HL-60 (cell line): ENCODE measurements around the gene CBX8.

ENCODE experiments used
- DNase-seq, 2 experiments: peaks; one replicate each; pipeline ENCODE4 v3.0.0-alpha.2; 2010 to 2020; ENCODE audit warnings: low read depth in 1 of 2, low spot score in 1 of 2
- H3K27ac ChIP-seq: fragments of 250-450 bp; sonication (Bioruptor Pico); replicated peaks from 2 replicates; pipeline ENCODE4 v1.5.1; 2020; ENCODE audit warnings: mild to moderate bottlenecking, moderate library complexity
- H3K27me3 ChIP-seq: fragments of 250-450 bp; sonication (Bioruptor Pico); 2 replicates; pipeline ENCODE4 v1.5.1; 2021; ENCODE audit warnings: mild to moderate bottlenecking, moderate library complexity; ENCODE audit not compliant: insufficient read depth, poor library complexity, severe bottlenecking
- H3K4me3 ChIP-seq: replicated peaks from 2 replicates; pipeline ENCODE4 v1.5.1; 2011; ENCODE audit warnings: mild to moderate bottlenecking, control low read depth, low read length; ENCODE audit not compliant: insufficient read depth
- CTCF ChIP-seq: IDR thresholded peaks from one replicate; pipeline ENCODE4 v1.5.1; 2011; ENCODE audit warnings: low read length, control low read depth, inconsistent platforms; ENCODE audit not compliant: insufficient read depth
- GABPA ChIP-seq: IDR thresholded peaks from 2 replicates; pipeline ENCODE4 v1.6.1; 2012; ENCODE audit warnings: low read depth
- POLR2AphosphoS5 ChIP-seq: IDR thresholded peaks from 2 replicates; pipeline ENCODE4 v1.6.1; 2012; ENCODE audit warnings: low read depth
- REST ChIP-seq: IDR thresholded peaks from 2 replicates; pipeline ENCODE4 v1.6.1; 2012; ENCODE audit warnings: low read depth; ENCODE audit not compliant: insufficient replicate concordance
- SPI1 ChIP-seq: IDR thresholded peaks from 2 replicates; pipeline ENCODE4 v1.6.1; 2012; ENCODE audit warnings: low read depth, mild to moderate bottlenecking, borderline replicate concordance

Gene CBX8

GRCh38 chr17:79765708-79766107, 31.2 kb downstream of the CBX8 start:
- Histone ChIP-seq H3K4me3 (no peak overlapping the region), H3K27ac (no peak overlapping the region), H3K27me3 (peaks cover 3% of the 10 kb centered on the region)
- no peak for TF ChIP-seq REST
- no peak for DNase-seq

GRCh38 chr17:79761894-79762589, 34.8 kb downstream of the CBX8 start:
- TF ChIP-seq GABPA (no peak), POLR2AphosphoS5 (no peak), SPI1 (no peak), CTCF (no peak)
- DNase-seq: no peak
- Histone ChIP-seq H3K4me3 (no peak overlapping the region), H3K27ac (no peak overlapping the region), H3K27me3 (no peaks in the 10 kb centered on the region)

GRCh38 chr17:79760197-79760906, 36.5 kb downstream of the CBX8 start:
- DNase-seq: no peak
- TF ChIP-seq GABPA (no peak), REST (no peak), CTCF (no peak), SPI1 (no peak)
- no peak overlapping the region for H3K4me3 ChIP-seq
- no peak overlapping the region for H3K27ac ChIP-seq
- peaks cover 2% of the 10 kb centered on the region for H3K27me3 ChIP-seq

- H3K27ac ChIP-seq: no peak overlapping the region
- H3K4me3 ChIP-seq: no peak overlapping the region
- no peak for TF ChIP-seq GABPA
- TF ChIP-seq POLR2AphosphoS5: no peak
- no peak for TF ChIP-seq REST
- no peak for TF ChIP-seq CTCF
- no peak for TF ChIP-seq SPI1
- DNase-seq: no peak
- peaks cover 2% of the 10 kb centered on the region for H3K27me3 ChIP-seq
These were observed 38.6 kb downstream of the CBX8 start for GRCh38 chr17:79758271-79758670.
